Cerebellar cortex (tissue), 1 donor: Measurements from ENCODE around the gene CCDC63.

Experiments used
- DNase-seq: peaks from one replicate; pipeline ENCODE4 v3.0.0-alpha.2; 2015; ENCODE audit warnings: low spot score

Gene CCDC63

GRCh38 chr12:110885152-110885840 lies 38.5 kb downstream of the CCDC63 start:
- no peak for DNase-seq

- no peak for DNase-seq
Measured at GRCh38 chr12:110888256-110888991, 41.6 kb downstream of the CCDC63 start.

DNA sequence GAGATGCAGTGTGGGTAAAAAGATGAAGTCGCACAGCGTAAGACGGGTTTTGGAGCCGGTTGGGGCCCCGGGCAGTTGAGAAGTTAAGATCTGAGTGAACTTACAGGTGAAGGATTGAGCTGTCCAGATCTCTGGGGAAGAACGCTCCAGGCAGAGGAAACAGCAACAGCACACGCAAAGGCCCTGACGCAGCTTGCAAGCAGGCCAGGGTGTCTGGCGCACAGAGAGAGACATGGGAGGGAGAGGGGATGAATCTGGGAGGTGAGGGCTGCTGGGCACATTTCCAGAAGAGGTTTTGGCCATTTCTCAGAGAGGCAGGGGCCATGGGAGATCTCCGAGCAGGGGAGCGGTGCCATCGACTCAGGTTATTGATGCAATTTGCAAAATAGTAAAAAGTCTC lies 42.6 kb downstream of the CCDC63 start:
- no peak for DNase-seq

DNA sequence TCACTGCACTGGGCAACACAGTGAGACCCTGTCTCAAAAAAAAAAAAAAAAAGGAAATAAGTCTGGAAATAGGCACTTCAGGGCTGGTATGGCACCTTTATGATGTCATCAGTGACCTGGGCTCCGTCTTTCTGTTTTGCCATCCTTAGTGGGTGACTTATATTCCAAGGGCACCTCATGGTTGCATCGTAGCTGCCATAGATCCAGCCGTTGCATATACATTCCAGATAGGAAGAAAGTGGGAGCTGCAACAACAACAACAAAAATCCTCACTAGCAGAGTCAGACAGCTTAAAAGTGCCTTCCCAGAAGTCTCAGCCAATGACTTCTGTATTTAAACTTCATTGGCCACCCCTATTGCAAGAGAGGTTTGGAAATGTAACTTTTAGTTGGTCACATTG lies 47.2 kb downstream of the CCDC63 start:
- no peak for DNase-seq

DNA sequence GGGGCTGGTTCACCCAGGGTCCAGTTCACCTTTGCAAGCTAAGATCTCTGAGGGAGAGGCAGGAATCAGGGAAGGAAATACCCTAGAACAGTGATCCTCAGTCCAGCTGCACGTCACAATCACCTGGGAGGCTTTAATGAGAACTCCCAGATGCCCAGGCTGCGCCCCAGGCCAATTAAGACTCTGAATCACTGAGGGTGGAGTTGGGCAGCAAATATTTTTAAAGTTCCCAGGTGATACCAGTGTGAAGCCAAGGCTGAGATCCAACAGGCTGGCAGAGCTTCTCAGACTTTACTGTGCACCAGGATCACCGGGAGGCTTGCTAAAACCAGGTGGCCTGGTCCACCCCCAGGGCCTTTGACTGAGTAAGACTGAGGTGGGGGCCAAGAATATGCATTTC lies 49.8 kb downstream of the CCDC63 start:
- DNase-seq, result no peak

GRCh38 chr12:110901401-110901800 lies 54.6 kb downstream of the CCDC63 start:
- no peak for DNase-seq

DNA sequence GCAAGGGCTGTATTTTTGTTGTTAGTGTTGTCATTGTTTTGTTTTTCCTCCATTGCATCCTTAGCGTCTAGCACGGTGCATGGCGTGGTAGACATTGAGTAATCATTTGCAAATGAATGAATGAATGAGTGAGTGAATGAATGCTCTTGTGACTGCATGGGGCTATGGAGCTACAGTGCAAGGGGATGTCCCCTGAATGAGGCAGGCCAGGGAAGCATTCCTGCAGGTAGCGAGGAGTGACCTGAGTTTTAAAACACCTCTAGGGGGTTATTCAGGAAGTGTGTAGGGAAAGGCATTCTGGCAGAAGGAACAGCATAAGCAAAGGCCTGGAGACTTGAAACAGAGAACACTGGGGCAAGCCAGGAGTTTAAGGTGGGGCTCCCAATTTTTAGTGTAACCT lies 56.7 kb downstream of the CCDC63 start:
- DNase-seq, result no peak

DNA sequence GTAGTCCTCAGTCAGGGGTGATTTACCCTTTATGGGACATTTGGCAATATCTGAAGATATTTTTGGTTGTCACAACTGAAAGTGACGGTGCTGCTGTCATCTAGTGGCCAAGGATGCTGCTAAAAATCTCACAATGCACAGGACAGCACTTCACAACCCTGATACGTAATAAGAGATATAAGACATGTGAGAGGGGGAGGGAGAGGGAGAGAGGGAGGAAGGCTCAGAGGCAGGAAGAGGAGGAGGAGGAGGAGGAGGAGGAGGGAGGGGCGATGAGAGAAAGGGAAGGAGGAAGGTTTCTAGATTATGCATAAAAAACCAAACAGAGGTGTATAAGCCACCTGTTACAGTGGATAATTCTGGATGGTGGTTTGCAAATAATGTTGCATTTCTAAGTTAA lies 59.3 kb downstream of the CCDC63 start:
- DNase-seq, result no peak

GRCh38 chr12:110906516-110906915 lies 59.7 kb downstream of the CCDC63 start:
- DNase-seq, result no peak

- DNase-seq, result no peak
Measured at GRCh38 chr12:110906985-110907384, 60.2 kb downstream of the CCDC63 start.

- no peak for DNase-seq
Measured at GRCh38 chr12:110907583-110907982, 60.8 kb downstream of the CCDC63 start.

- no peak for DNase-seq
Measured at GRCh38 chr12:110908377-110909152, 61.8 kb downstream of the CCDC63 start.

GRCh38 chr12:110912263-110912662 lies 65.5 kb downstream of the CCDC63 start:
- no peak for DNase-seq

GRCh38 chr12:110913119-110914056 lies 66.6 kb downstream of the CCDC63 start:
- DNase-seq, result no peak

DNA sequence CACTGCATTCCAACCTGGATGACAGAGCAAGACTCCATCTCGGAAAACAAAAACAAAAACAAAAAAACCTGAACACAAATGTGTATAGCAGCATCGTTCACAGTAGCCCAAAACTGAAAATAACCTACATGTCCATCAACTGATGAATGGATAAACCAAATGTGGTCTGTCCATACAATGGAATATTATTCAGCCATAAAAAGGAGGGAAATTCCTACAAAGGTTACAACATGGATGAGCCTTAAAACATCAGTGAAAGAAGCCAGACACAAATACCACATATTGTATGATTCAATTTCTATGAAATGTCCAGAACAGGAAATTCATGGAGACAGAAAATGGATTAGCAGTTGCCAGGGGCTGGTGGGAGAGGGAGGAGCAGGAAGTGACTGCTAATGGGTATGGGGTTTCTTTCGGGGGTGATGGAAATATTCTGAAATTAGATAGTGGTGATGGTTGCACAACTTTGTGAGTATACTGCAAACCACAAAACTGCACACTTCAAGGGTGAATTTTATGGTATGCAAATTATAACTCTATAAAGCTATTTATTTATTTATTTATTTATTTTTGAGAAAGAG lies 69.6 kb downstream of the CCDC63 start:
- DNase-seq, result no peak

DNA sequence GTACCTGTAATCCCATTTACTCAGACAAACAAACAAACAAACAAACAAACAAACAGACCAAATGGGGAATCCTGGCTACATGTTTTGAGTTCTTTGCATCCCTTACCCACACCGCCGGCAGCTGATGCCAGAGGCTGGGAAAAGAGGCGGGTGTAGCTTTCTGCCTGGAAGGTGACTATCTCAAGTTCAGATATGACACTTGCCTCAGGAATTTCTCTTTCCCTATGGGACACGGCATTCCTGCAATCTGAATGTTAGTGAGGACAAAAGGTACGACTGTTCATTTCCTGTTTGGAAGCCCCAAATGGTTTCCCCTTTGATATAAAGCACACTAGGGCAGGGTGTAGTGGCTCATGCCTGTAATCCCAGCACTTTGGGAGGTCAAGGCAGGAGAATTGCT lies 70.7 kb downstream of the CCDC63 start:
- DNase-seq, result no peak

GRCh38 chr12:110917961-110918360 lies 71.2 kb downstream of the CCDC63 start:
- DNase-seq, result no peak

GRCh38 chr12:110919720-110920119 lies 72.9 kb downstream of the CCDC63 start:
- no peak for DNase-seq

DNA sequence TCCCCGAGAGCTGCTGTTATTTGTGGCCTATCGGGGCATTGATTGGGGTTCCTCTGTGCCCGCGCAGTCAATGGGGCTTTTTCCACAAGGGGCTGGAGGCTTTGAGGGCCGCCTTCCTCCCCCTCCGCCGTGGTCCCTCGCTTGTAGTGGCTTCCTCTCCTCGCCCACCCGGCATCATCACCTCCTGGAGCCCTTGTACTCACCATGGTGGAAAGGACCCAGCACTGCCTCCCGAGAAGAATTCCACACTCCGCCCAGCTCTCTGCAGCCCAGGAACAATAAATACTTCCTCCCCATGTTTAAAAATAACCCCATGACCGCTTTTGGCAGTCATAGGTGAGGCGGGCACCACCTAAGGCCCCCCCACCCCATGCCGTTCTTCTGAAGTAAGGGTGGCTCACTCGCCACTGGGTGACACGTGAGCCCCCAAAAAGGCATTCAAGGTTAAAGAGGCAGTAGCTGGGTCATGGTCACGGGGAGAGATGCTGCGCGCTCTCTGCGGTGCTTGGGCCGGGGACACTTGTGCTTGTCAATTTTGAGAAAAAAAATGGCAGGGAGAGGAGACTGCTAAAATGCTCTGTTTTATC lies 73.6 kb downstream of the CCDC63 start, which contains the start of gene MYL2:
TSS of gene MYL2 (minus strand) at position 256 of the 587 bp plus-strand sequence. CDS start at position 206, 50 bp downstream.
- DNase-seq, result no peak

- DNase-seq, result no peak
Measured at GRCh38 chr12:110921262-110921661, 74.5 kb downstream of the CCDC63 start.

DNA sequence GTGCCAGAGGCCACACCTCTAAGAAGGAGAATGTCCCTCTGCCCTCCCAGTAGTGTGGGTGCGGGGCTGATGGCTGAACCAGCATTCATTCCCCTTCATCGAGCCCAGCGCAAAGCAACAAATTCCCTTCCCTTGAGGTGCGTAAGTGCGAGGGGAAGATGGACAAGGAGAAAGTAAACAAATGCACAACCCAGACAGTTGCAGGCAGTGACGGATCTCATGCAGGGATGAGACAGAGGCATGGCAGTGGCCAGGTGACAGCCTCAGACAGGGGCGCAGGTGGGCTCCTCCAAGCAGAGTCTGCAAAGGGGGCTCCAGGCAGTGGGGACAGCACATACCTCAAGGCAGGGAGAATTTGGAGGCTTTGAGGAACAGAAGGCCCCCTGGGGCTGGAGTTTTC lies 75.9 kb downstream of the CCDC63 start:
- no peak for DNase-seq
